Liver (tissue), 9 donors: ENCODE data around the gene WNT1. TPM values are rescaled to one million over a fixed set of nuclear protein-coding genes. Genes with fewer than 3 reads are reported as not detected.

Experiments
- DNase-seq: peaks from one replicate; pipeline ENCODE4 v3.0.0-alpha.2; 2017; ENCODE audit warnings: low spot score
- H3K27ac ChIP-seq, 2 donors: one replicate each; pipeline ENCODE4 v1.7.0; 2013; ENCODE audit warnings: inconsistent platforms in 2 of 2, low read length in 2 of 2, control low read depth in 1 of 2, low read depth in 1 of 2, mild to moderate bottlenecking in 1 of 2
- H3K27me3 ChIP-seq, 4 donors: one replicate each; pipeline versions ENCODE4 v1.6.1 to v1.7.0; 2013; ENCODE audit warnings: low read length in 3 of 4, inconsistent platforms in 1 of 4, mild to moderate bottlenecking in 1 of 4, moderate library complexity in 1 of 4; ENCODE audit not compliant: control insufficient read depth in 4 of 4, insufficient read depth in 4 of 4
- H3K36me3 ChIP-seq, 4 donors: one replicate each; pipeline versions ENCODE4 v1.6.1 to v1.7.0; 2013; ENCODE audit warnings: low read length in 3 of 4, mild to moderate bottlenecking in 3 of 4, low read depth in 1 of 4, moderate library complexity in 1 of 4; ENCODE audit not compliant: control insufficient read depth in 4 of 4, insufficient read depth in 3 of 4
- H3K4me1 ChIP-seq, 4 donors: one replicate each; pipeline versions ENCODE4 v1.6.1 to v1.7.0; 2013; ENCODE audit warnings: low read length in 3 of 4, mild to moderate bottlenecking in 3 of 4, moderate library complexity in 1 of 4; ENCODE audit not compliant: control insufficient read depth in 4 of 4, insufficient read depth in 4 of 4
- H3K4me3 ChIP-seq, 3 donors: one replicate each; pipeline versions ENCODE4 v1.6.1 to v1.7.0; 2013; ENCODE audit warnings: low read length in 3 of 3, control low read depth in 1 of 3, low read depth in 1 of 3, mild to moderate bottlenecking in 1 of 3
- H3K9ac ChIP-seq, 2 donors: one replicate each; pipeline ENCODE4 v1.7.0; 2013; ENCODE audit warnings: low read length in 2 of 2, mild to moderate bottlenecking in 2 of 2, moderate library complexity in 2 of 2, control low read depth in 1 of 2, low read depth in 1 of 2
- H3K9me3 ChIP-seq, 4 donors: one replicate each; pipeline versions ENCODE4 v1.6.1 to v1.7.0; 2013; ENCODE audit warnings: low read length in 3 of 4; ENCODE audit not compliant: control insufficient read depth in 4 of 4
- EGR1 ChIP-seq, 2 donors: IDR thresholded peaks; 2 replicates each; pipeline ENCODE4 v1.6.1; 2016 to 2018; ENCODE audit warnings: antibody characterized with exemption in 2 of 2, low read depth in 2 of 2
- FOXA1 ChIP-seq: IDR thresholded peaks from 2 replicates; pipeline ENCODE4 v1.6.1; 2016; ENCODE audit warnings: antibody characterized with exemption
- FOXA2 ChIP-seq: IDR thresholded peaks from 2 replicates; pipeline ENCODE4 v1.6.1; 2016; ENCODE audit warnings: antibody characterized with exemption
- GABPA ChIP-seq, 2 donors: IDR thresholded peaks in 1 of 2; conservative IDR thresholded peaks in 1 of 2; 2 replicates each; pipeline ENCODE4 v1.6.1; 2016; ENCODE audit warnings: antibody characterized with exemption in 2 of 2, mild to moderate bottlenecking in 1 of 2, moderate library complexity in 1 of 2
- HNF4A ChIP-seq, 2 donors: conservative IDR thresholded peaks; 2 replicates each; pipeline ENCODE4 v1.6.1; 2016; ENCODE audit warnings: antibody characterized with exemption in 2 of 2, mild to moderate bottlenecking in 2 of 2
- HNF4G ChIP-seq: IDR thresholded peaks from 2 replicates; pipeline ENCODE4 v1.6.1; 2016; ENCODE audit warnings: antibody characterized with exemption
- JUND ChIP-seq, 2 donors: IDR thresholded peaks; 2 replicates each; pipeline ENCODE4 v1.6.1; 2016; ENCODE audit warnings: antibody characterized with exemption in 2 of 2
- MAX ChIP-seq: IDR thresholded peaks from 2 replicates; pipeline ENCODE4 v1.6.1; 2016; ENCODE audit warnings: antibody characterized with exemption
- NR2F2 ChIP-seq: IDR thresholded peaks from 2 replicates; pipeline ENCODE4 v1.6.1; 2016; ENCODE audit warnings: antibody characterized with exemption
- RAD21 ChIP-seq, 2 donors: IDR thresholded peaks; 2 replicates each; pipeline ENCODE4 v1.6.1; 2016; ENCODE audit warnings: antibody characterized with exemption in 2 of 2, mild to moderate bottlenecking in 2 of 2
- REST ChIP-seq: IDR thresholded peaks from 2 replicates; pipeline ENCODE4 v1.6.1; 2016; ENCODE audit warnings: antibody characterized with exemption, mild to moderate bottlenecking
- RXRA ChIP-seq, 2 donors: IDR thresholded peaks; 2 replicates each; pipeline ENCODE4 v1.6.1; 2017 to 2018; ENCODE audit warnings: antibody characterized with exemption in 2 of 2, mild to moderate bottlenecking in 1 of 2
- SP1 ChIP-seq: IDR thresholded peaks from 2 replicates; pipeline ENCODE4 v1.6.1; 2018; ENCODE audit warnings: antibody characterized with exemption, mild to moderate bottlenecking
- TAF1 ChIP-seq: conservative IDR thresholded peaks from 2 replicates; pipeline ENCODE4 v1.6.1; 2016; ENCODE audit warnings: antibody characterized with exemption, mild to moderate bottlenecking
- YY1 ChIP-seq: IDR thresholded peaks from 2 replicates; pipeline ENCODE4 v1.6.1; 2016; ENCODE audit warnings: antibody characterized with exemption, mild to moderate bottlenecking
- WGBS: extraction: QIAGEN DNeasy Blood & Tissue Kit; methylation state at CpG from one replicate; pipeline ENCODE4 v1.1.7; 2013; 5-methylcytosine and 5-hydroxymethylcytosine counted together
- polyA plus RNA-seq, 2 donors: library from polyadenylated mRNA; stranded (reverse) in 1 of 2; unstranded in 1 of 2; fragments of 200-250 nt in 1 of 2; fragments of >200 nt in 1 of 2; fragmentation: Nextera tagmentation in 1 of 2; extraction: Ambion mirVana in 1 of 2; gene quantifications; one replicate each; pipeline versions ENCODE4 v1.2.1 to v1.2.3, GENCODE V29; 2013 to 2015
- total RNA-seq, 2 donors: library from RNA; depleted of rRNA; stranded (reverse); fragments of >200 nt; gene quantifications; one replicate each; pipeline ENCODE4 v1.2.3, GENCODE V29; 2014
- TF ChIP-seq, protein P1 (sequence below): fragments of 150-350 bp; IDR thresholded peaks from 2 replicates; pipeline ENCODE4 v1.5.1; 2017; ENCODE audit warnings: improper control_type of control experiment, low read depth, low read length; ENCODE audit not compliant: missing input control
- TF ChIP-seq, protein P2 (sequence below): IDR thresholded peaks from 2 replicates; pipeline ENCODE4 v1.6.1; 2016; ENCODE audit warnings: antibody characterized with exemption
- TF ChIP-seq, protein P3 (sequence below): IDR thresholded peaks from 2 replicates; pipeline ENCODE4 v1.6.1; 2016; ENCODE audit warnings: antibody characterized with exemption
- donor health status: healthy.
- donor health status: healthy.
- donor health status: healthy.
- donor health status: healthy.
- donor health status: healthy.

WNT1 gene
- total and polyA plus RNA-seq, 4 donors, result not detected

GRCh38 chr12:48936379-48936979 is 41.6 kb upstream of the WNT1 start:
- no peaks in the 10 kb centered on the region for H3K4me1 ChIP-seq
- H3K4me3 ChIP-seq, result no peak overlapping the region
- no peaks in the 10 kb centered on the region for H3K9me3 ChIP-seq
- no peak overlapping the region for H3K9ac ChIP-seq
- no peak overlapping the region for H3K27ac ChIP-seq
- H3K36me3 ChIP-seq, result peaks cover 0 to 49% (median 27%) of the 10 kb centered on the region in 4 donors
- TF ChIP-seq NR2F2 (no peak), MAX (no peak), EGR1 (IDR thresholded peaks at IDR 0.05; ENCODE audit: low read depth in 2 of 2) (no peak), JUND (IDR thresholded peaks at IDR 0.05) (no peak), HNF4A (conservative IDR thresholded peaks at IDR 0.05) (no peak), YY1 (no peak), GABPA (IDR thresholded peaks at IDR 0.05 in 1 of 2, conservative IDR thresholded peaks at IDR 0.05 in 1 of 2) (no peak), RAD21 (IDR thresholded peaks at IDR 0.05) (peak; percentile 81 to 87)
- TF ChIP-seq, protein P1, sequence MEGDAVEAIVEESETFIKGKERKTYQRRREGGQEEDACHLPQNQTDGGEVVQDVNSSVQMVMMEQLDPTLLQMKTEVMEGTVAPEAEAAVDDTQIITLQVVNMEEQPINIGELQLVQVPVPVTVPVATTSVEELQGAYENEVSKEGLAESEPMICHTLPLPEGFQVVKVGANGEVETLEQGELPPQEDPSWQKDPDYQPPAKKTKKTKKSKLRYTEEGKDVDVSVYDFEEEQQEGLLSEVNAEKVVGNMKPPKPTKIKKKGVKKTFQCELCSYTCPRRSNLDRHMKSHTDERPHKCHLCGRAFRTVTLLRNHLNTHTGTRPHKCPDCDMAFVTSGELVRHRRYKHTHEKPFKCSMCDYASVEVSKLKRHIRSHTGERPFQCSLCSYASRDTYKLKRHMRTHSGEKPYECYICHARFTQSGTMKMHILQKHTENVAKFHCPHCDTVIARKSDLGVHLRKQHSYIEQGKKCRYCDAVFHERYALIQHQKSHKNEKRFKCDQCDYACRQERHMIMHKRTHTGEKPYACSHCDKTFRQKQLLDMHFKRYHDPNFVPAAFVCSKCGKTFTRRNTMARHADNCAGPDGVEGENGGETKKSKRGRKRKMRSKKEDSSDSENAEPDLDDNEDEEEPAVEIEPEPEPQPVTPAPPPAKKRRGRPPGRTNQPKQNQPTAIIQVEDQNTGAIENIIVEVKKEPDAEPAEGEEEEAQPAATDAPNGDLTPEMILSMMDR, result peak; percentile 90
- peak; percentile 81 for DNase-seq
- H3K27me3 ChIP-seq, result no peaks in the 10 kb centered on the region

- H3K4me1 ChIP-seq, result no peaks in the 10 kb centered on the region
- no peak overlapping the region for H3K27ac ChIP-seq
- no peaks in the 10 kb centered on the region for H3K9me3 ChIP-seq
- 92% methylated on average over 6 of the region's 6 CpGs for whole genome bisulfite sequencing
- H3K27me3 ChIP-seq, result no peaks in the 10 kb centered on the region
- no peak overlapping the region for H3K4me3 ChIP-seq
- TF ChIP-seq FOXA1 (no peak), HNF4A (conservative IDR thresholded peaks at IDR 0.05) (no peak), SP1 (no peak), MAX (no peak), HNF4G (no peak), NR2F2 (no peak), FOXA2 (no peak), REST (no peak), TAF1 (no peak), RXRA (IDR thresholded peaks at IDR 0.05) (no peak), YY1 (no peak), RAD21 (IDR thresholded peaks at IDR 0.05) (no peak), GABPA (IDR thresholded peaks at IDR 0.05 in 1 of 2, conservative IDR thresholded peaks at IDR 0.05 in 1 of 2) (no peak), JUND (IDR thresholded peaks at IDR 0.05) (no peak), EGR1 (IDR thresholded peaks at IDR 0.05; ENCODE audit: low read depth in 2 of 2) (no peak)
- TF ChIP-seq, protein P2, sequence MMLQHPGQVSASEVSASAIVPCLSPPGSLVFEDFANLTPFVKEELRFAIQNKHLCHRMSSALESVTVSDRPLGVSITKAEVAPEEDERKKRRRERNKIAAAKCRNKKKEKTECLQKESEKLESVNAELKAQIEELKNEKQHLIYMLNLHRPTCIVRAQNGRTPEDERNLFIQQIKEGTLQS, result no peak
- TF ChIP-seq, protein P3, sequence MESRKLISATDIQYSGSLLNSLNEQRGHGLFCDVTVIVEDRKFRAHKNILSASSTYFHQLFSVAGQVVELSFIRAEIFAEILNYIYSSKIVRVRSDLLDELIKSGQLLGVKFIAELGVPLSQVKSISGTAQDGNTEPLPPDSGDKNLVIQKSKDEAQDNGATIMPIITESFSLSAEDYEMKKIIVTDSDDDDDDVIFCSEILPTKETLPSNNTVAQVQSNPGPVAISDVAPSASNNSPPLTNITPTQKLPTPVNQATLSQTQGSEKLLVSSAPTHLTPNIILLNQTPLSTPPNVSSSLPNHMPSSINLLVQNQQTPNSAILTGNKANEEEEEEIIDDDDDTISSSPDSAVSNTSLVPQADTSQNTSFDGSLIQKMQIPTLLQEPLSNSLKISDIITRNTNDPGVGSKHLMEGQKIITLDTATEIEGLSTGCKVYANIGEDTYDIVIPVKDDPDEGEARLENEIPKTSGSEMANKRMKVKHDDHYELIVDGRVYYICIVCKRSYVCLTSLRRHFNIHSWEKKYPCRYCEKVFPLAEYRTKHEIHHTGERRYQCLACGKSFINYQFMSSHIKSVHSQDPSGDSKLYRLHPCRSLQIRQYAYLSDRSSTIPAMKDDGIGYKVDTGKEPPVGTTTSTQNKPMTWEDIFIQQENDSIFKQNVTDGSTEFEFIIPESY, result no peak
- TF ChIP-seq, protein P1, result no peak
- DNase-seq, result no peak
- H3K9ac ChIP-seq, result no peak overlapping the region
- peaks cover 0 to 49% (median 26%) of the 10 kb centered on the region in 4 donors for H3K36me3 ChIP-seq
These were observed 41.0 kb upstream of the WNT1 start for GRCh38 chr12:48937170-48937569.
